NOMO-1 treated with dmso at 0.1 percent for 144 hours (cell line): Measurements from ENCODE around the gene AVPR1A.

Experiments
- DNase-seq: peaks from one replicate; lab custom pipeline; 2025; ENCODE audit not compliant: unreplicated experiment; lab: John Stamatoyannopoulos, UW

Gene AVPR1A

DNA sequence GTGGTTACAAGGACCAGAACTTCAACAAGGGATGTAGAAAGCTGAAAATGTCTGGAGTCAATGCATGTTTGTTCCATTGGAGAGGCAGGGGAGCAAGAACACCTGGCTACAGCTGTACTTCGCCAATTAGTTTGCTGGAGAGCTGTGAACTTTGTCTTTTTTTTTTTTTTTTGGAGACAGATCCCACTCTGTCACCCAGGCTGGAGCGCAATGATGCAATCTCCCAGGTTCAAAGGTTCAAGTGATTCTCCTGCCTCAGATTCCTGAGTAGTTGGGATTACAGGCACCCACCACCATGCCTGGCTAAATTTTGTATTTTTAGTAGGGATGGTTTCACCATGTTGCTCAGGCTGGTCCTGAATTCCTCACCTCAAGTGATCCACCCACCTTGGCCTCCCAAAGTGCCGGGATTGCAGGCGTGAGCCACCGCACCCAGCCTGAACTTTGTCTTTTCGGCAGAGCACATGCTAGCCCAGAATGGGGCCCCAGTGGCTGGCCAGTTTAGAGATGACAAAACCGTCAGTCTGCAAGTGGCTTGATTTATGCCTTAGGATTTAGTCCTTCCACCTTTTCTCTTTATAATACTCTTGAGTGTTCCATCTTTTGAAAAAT lies 55.5 kb downstream of the AVPR1A start:
- DNase-seq = no peak

DNA sequence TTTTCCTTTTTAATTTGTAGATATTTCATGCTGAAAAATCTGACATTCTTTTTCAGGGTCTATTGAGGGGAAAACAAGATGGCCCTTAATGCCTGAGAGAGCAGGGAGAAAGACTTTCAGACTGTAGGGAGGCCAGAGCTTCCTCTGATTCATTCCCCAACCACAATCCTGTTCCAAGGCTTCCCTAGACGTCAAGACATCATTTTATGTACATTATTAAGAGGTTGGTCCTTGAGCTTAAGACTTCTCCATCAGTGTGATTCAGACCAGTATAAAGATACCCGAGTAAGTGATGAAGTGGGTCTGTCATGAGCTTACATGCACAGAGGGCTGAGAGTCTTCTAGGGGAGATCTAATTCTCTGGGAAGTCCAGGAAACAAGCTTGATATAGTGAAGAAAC lies 57.3 kb downstream of the AVPR1A start:
- no peak for DNase-seq

DNA sequence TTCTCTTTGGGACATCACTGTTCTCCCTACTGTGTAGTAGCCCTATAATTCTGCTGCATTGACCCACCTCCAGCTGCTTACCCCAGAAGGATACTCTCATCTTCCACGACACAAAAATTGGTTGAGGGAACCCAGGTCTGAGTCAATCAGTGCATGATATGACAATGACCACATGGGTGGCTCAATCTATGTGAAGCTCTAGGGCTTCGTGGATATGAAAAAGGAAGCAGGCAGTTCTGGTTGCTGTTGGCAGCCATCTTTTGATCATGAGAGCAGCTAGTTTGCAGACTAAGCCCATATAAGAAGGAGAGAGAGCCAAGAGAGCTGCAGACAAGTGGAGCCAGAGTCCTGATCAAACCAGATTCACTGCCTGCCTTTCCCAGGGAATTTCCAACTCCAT lies 57.9 kb downstream of the AVPR1A start:
- no peak for DNase-seq
